ENCODE data around the gene OAF.

DNA sequence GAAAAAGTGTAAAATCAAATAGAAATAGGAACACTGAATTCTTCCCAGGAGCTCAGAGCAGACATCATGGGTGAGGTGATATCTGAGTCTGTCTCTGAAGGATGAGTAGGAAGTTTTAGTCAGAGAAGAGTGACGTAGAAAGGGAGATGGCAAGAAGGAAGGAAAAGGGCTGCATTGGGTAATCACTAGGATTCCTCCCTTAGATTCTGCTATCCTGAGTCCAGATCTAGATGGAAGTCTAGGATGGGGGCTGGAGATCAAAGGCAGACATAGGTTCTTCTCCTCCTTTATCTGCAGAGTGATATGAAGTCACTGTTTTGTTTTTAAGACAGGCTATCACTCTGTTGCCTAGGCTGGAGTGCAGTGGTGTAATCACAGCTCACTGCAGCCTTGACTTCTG is 59.6 kb downstream of the OAF start:
- TF ChIP-seq, protein P1, sequence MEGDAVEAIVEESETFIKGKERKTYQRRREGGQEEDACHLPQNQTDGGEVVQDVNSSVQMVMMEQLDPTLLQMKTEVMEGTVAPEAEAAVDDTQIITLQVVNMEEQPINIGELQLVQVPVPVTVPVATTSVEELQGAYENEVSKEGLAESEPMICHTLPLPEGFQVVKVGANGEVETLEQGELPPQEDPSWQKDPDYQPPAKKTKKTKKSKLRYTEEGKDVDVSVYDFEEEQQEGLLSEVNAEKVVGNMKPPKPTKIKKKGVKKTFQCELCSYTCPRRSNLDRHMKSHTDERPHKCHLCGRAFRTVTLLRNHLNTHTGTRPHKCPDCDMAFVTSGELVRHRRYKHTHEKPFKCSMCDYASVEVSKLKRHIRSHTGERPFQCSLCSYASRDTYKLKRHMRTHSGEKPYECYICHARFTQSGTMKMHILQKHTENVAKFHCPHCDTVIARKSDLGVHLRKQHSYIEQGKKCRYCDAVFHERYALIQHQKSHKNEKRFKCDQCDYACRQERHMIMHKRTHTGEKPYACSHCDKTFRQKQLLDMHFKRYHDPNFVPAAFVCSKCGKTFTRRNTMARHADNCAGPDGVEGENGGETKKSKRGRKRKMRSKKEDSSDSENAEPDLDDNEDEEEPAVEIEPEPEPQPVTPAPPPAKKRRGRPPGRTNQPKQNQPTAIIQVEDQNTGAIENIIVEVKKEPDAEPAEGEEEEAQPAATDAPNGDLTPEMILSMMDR (IDR thresholded peaks at IDR 0.05; ENCODE audit: insufficient read depth, low read length) = no peak
- TF ChIP-seq POLR2AphosphoS5 (IDR thresholded peaks at IDR 0.05; ENCODE audit: low read depth) = no peak
